ENCODE measurements around the gene SMIM10L2A.

GRCh38 chrX:135436966-135437866 is 15.5 kb downstream of the SMIM10L2A start:
- no peak for TF ChIP-seq POLR2A (IDR thresholded peaks at IDR 0.05)
- TF ChIP-seq POLR2AphosphoS5 (IDR thresholded peaks at IDR 0.05) = no peak
